SKM-1 treated with dmso at 0.1 percent for 144 hours (cell line): ENCODE data around the gene PRR19.
"Not testable (repeated sequence)": the region's sequence is repeated elsewhere in the genome, so short reads cannot be mapped to it uniquely, and the experiment has no call there.

Experiments used
- DNase-seq: peaks from one replicate; lab custom pipeline; 2025; ENCODE audit not compliant: unreplicated experiment; lab: John Stamatoyannopoulos, UW

The PRR19 gene, protein sequence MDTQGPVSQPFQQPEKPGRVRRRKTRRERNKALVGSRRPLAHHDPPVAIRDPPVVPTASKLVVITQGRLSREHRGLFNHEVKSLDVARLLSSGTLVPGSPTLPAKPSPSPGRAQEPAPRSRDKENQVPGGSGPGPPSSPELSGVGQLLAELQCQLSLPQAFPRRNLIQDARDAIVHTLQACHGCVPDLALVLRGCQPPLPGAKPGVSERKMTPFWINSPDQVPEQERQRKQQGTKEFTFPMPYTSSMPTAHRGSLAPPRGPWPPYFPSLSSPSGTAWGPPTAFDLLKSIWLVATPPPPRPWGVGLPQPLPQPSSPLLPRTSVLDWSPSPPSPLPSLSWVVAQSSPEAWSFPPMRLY

DNA sequence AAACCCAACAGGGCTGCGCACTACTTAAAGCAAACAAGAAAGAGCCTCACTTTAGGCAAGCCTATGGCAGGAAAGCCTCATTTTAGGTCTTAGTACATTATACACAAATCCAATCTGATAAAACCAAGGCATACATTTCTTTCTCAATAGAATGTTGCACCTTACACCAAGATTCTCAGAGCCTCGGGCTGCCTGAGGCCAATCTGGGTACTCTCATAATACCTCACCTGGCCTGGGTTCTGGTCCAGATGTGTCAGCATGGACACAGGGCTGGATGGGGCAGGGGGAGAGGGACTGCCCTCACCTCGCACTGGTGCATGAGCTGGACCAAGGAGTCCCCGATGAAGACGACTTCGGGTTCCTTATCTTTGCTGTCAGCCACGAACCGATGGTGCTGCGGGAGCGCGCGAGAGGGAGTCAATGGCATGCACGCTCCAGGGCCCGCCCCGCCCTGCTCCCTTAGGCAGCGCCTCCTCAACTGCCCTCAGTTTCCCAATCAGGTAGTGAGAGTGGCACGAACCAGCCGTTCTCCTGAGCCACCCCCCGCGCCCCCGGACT is at the start of gene PRR19:
Gene PRR19, plus strand, starts transcription at position 487 of the 558 bp plus-strand sequence. CDS start 7,453 bp downstream, outside the sequence.
- no peak for DNase-seq

DNA sequence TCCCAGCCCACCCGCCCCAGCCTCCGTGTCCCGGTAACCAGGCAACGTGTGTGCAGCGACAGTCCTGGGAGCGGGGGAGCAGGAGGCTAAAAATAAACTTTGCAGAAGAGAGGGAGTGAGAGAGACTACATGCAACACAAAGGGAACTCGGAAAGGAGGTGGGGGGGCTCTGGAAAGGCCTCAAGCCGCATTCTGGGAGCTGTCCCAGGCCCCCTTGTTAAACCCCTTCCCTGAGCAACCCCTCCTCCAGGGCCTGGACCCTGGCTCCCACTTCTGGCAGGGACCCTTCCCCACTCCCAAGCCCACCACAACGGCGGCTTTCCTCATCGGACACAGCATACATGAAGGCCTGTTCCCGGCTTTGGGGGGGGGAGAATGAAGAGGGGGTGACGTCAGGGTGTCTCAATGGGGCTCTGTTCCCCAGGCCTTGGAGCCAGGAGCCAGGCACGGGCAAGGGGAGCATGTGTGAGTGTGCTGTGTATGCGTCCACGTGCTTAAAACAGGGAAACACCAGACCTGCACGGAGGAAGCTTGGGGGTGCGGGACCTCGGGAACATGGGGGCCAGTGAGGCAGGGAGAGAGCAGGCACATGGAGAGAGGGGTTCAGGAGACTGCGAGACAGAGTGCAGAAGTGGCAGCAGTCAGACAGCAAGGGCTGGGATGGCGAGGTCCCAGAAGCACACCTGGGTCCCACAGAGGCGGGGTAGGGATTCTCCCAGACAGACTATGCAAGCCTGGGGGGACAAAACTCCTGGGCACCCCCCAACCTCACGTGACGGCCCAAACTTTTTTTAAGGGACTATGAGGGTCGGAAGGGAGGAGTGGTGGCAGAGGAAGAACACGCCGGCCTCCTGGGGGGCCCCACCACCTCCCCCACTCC is 49.3 kb upstream of the PRR19 start:
- DNase-seq, result no peak

DNA sequence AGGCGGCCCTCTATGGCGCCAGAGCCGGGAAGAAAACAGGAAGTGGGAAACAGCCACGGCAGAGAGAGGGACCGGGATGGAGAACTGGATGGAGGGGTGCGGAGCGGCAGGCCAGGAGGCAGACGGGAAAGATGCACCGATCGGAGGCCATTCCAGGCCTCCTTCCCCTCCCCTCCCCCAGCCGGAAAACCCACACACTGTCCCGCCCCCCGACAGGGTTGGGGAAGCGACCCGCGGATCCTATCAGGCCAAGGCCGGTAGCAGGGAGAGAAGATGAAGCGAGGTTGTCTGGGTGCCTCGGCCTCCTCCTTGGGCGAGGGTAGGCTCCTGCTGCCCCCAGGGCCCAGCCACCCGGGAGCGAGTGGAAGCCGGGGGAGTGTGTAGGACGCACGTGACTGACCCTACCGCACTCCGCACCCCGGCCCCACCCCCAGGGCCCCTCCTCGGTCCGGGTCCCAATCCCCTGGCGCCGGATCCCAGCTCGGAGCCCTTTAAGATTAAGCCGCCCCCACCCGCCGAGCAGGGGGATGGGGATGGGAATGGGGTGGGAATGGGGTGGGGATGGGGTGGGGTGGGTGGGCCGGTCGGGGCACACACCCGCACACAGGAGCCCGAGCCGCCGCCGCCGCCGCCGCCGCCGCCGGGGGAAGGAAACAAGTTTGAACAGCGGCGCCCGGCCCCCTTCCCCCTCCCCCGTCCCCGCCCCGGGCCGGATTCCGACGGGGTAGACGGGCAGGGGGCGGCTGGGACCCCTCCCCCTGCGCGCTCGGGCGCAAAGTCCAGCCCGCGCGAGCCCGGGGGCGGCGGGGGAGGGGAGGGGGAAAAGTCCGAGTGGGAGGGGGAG is 48.5 kb upstream of the PRR19 start:
- DNase-seq, result no peak

DNA sequence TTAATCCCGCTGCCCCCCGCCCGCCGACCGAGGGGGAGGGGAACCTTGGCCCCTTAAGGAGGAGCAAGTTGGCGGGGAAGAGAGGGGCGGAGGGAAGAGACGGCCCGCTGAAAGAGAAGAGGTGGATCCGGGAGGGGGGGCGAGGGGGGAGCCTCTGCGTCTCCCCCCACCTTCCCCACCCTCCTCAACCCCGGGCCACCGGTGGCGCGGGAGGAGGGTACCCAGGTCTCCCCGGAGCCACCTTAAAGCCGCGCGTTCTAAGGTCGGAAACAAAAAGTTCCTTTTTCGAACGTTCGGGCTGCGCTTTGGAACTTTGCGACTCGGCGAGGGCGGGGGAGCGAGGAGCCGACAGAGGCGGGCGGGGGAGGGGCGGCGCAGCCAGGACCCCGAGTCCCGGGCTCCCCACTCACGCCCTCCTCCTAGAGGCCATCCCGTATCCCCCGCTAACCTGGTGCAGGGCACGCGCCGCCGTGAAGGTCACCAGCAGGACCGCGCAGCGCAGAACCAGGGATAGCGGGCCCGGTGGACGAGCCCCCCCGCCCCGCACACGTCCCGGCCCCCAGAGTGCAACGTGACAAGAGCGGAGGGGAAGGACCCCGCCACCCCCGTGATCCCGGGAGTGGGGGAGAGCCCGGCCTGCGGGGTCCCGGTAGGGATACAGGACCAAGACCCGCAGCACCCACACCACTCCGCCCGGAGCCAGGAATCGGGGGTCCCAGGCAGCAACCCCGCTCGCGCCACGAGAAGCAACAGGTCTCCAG is 47.7 kb upstream of the PRR19 start:
- no peak for DNase-seq

DNA sequence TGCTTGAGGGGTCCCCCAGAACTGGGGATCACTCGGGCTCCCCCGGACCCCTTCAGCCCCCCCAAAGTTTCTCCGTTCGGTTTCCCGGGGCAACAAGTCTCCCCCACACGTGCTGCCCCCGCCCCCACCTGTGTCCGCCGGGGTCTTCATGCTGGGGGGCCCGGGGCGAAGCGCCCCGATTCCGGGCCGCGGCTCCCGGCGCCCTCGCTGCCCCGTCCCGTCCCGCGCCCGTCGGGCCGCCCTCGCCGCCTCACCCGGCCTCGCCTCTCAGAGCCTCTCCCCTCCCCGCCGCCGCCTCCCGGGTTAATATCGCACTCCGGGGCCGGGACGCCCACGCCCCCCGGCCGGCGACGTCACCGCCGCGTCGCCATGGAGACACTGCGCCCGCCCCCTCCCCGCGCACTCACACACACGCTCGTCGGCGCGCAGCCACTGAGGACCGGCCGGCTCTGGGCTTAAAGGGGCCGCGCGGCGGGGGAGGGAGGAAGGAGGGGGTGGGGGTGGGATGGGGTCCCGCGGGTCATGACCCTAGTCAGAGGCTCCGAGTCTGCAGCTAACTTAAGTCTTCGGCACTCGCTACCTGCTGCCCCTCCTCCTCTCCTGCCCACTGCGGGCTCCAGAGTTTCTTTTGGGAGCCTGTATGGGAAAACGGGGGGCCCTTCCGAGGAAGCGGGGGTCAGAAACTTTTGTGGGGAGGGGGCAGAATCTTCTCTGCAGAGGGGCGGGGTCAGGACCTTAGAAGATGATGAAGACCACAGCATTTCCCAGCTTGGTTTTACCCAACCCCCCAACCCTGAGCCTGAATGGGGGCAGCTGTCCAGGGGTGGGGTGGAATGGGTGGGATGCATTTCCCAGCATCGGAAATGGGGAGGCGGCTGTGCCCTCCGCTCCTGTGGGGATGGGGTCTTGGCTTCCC is 46.8 kb upstream of the PRR19 start, which contains the start of gene ERF:
Gene ERF, minus strand, starts transcription at position 279 of the 916 bp plus-strand sequence. Its CDS starts 129 bp downstream, at position 150.
- DNase-seq, result peak; percentile 22

DNA sequence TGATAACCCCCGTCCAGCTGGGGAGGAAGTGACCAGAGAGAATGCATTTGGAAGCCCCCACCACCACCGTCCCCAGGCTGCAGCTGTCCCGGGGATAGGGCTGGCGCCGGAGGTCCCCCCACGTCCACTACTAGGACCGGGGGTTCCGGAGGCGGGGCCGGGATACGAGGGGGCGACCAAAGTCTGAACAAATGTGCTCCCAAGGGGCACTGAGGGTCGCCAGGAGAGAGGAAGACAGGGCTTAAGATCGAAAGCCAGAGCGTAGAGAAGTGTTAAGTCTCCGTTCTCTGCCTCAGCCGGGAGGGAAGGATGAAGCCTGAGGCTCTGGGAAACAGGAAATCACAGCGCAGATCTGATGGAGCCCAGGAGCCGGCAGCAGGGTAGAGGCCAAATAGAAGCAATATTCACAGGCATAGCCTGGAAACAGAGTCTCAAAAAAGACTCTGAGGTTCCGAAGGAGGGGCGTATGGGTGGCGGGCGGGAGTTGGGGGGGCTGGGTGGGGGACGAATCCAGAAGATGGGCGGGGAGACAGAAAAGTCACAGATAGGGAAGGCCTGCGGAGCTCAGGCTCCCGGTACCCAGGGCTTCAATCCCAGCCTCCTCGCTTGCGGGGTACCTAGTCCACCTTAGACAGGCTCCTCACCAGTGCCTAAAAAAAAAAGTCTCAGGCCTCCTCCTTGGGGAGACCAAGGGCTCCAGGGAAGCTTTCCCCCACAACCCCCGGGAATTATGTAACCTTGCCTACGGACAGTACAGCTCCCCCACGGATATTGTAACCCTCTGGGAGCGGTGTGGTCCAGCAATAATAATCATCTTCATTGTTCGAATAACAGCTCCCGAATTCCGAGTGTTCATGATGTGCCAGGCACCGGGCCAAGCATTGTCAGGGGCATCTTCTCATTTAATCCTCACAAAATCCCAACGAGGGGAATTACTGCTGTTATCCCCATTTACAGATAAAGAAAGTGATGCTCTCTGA is 45.9 kb upstream of the PRR19 start:
- DNase-seq, result no peak

DNA sequence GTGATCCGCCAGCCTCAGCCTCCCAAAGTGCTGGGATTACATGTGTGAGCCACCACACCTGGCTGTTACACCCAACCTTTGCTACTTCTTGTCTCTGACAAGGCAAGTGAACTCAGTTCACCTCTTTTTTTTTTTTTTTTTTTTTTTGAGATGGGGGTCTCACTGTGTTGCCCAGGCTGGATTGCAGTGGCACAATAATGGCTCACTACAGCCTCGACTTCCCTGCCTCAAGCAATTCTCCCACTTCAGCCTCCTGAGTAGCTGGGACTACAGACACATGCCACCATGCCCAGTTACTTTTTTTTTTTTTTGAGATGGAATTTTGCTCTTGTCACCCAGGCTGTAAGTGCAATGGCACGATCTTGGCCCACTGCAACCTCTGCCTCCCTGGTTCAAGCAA is 44.1 kb upstream of the PRR19 start:
- DNase-seq, result not testable (repeated sequence)

DNA sequence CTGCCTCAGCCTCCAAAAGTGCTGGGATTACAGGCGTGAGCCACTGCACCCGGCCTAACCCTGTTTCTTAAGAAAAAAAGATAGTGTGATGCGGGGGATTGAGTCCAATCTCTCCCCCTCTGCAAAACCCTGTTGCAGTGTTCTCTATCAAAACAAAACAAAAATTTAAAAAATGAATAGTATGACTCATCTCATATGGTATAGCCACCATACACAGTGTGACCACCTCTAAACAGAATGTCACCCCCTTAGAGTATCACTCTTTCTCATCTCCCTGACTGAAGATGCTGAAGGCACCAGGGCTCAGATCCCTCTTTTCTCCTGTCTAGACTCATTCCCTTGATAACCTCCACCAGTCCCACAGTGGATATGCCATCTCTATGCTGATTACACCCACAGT is 40.2 kb upstream of the PRR19 start:
- DNase-seq, result no peak

DNA sequence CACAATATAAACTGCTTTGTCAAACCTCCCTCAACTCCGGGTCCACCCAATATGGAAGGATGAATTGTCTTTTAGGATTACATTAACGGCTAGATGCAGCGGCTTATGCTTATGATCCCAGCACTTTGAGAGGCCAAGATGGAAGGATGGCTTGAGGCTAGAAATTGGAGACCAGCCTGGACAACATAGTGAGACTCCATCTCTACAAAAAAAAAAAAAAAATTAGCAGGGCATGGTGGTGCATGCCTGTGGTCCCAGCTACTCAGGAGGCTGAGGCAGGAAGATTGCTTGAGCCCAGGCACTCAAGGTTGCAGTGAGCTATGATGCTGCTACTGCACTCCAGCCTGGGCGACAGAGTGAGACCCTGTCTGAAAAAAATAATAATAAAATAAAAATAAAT is 35.8 kb upstream of the PRR19 start:
- DNase-seq, result not testable (repeated sequence)

DNA sequence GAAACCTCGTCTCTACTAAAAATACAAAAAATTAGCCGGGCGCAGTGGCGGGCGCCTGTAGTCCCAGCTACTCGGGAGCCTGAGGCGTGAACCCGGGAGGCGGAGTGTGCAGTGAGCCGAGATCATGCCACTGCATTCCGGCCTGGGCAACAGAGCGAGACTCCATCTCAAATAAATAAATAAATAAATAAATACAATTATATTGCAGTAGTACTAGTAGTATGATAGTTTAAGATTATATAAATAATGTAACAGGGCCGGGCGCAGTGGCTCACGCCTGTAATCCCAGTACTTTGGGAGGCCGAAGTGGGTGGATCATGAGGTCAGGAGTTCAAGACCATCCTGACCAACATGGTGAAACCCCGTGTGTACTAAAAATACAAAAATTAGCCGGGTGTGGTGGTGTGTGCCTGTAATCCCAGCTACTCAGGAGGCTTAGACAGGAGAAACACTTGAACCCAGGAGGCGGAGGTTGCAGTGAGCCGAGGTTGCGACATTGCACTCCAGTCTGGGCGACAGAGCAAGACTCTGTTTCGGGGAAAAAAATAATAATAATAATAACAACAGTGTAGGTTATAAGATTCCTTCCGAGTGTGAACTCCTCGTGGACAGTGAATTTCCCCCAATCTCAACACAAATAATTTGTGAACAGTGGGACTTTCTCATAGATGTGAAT is 34.9 kb upstream of the PRR19 start:
- not testable (repeated sequence) for DNase-seq

DNA sequence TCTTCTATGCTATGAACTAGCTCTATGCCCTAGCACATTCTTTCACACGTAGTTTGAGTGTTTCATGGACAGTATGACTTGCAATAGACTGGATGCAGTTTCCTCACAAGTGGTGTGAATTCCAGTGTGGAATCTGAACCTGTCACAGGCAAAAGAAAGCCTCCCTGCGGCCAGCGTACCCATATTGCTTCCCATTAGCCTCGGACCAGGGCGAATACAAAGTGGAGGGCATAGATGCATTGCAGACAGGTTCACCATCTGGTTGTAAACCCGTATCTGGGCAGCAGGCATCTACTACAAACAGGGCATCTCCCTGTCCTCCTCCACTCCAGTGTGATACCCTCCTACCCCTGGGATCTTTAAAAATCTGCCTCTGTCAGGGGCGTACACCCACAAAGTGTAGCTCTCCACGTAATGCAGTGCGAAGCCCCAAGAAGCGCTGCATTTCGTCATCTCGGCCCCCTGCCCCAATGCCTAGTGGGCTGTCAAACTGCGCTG is 34.2 kb upstream of the PRR19 start:
- DNase-seq, result no peak

DNA sequence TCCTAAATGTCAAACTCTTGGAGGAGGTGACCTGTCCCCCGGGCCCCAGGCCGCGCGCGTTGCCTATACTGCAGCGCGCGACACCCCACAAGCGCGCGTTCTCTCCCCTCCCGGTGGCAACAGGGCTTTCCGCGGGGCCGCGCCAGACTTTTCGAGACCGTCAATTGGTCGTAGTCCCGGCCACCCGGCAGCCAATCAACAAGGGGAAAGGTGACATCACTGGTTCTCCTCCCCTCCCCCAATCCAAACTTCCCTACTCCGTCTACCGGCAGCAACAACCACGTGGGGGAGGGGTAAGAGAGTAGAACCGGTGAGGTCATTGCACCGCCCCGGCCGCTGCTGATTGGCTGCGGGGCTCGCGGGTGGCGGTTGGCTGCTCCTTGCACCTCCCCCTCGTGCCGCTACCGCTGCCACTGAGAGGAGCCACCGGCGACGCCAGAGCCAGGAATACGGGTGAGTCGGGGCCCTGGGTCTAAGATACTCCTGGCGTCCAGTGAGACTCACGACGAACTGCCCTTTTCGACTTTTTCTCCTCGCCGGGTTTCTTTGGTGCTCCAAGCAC is 33.7 kb upstream of the PRR19 start:
- peak; percentile 90 for DNase-seq

DNA sequence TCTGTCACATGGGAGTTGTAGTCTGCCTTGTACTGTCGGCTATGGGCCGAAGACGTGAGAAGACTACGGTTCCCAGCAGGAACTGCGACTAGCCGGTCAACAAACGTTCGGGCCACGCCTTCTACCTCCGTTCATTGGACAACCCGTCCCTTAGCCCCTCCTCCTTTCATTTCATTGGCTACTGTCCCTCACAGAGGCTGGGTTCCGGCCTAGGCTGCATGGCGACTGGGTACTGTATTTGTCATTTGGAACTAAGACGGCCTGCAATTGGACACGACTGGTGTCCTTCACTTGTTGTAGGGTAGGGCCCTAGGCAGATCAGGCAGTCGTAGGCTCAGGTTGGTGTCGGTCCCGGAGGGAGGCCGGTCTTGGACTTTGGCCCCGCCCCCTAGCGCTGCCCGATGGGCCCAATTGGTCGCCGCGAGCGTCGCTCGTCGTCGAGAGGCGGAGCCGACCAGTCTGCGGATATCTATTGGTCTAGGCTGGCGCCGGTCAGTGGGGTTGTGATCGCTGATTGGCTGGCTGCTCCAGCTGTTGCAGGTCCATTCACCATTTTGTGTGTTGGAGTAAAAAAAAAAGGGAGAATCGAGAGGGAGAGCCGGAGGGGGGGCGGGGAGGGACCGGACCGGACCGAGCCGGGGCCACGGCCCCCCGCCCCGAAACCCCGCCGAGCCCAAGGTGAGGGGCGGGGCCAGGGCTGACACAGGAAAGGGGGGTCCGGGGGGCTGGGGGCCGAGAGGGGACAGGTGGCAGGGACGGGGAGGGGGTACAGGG is 33.0 kb upstream of the PRR19 start, which contains the start of gene CIC:
Gene CIC, plus strand, starts transcription at position 549 of the 774 bp plus-strand sequence. CDS start 2,532 bp downstream, outside the sequence.
- peak; percentile 96 for DNase-seq

DNA sequence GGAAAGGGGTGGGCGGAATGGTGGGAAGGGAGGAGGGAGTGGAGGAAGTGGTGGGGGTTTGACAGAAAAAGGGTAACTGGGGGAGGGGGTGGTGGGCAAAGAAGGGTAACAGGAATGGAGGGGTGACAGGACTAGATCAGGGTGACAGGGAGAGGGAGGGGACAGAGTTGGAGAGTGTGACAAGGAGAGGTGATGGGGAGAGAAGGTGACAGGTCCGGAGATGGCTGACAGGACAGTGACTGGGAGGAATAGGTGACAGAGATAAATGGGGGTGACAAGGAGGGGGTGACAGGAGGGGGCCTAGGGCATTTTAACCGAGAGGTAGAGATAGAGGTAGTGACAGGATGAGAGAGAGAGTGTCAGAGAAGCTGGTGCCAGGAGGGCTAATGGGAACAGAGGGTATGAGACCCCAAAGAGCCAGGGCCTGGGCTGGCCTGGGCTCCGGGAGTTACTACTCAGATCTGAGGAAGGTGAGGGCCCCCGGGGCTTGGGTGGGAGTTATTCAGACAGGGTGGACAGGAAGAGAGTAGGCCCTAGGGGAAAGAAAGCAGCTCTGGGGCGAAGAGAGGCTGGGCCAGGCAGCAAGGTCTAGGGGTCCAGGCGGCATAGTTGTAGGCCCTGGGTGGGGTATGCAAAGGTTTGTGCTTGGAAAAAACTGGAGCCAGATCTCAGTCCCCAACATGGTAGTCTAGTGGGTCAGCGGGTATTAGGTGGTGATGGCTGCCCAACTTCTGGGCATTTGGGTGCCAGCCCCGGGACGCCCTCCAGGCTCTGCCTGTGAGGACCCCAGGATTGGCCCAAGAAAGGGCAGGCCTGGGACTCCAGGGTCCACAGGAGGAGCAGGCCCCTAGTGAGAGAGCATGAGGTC is 32.2 kb upstream of the PRR19 start:
- DNase-seq, result no peak
